C1 segment of cervical spinal cord (tissue), 14 donors: ENCODE measurements around the gene EPM2AIP1.
A peak's percentile ranks its signal among the peaks of the same experiment; 100 is the strongest.
"Not testable (repeated sequence)": the region's sequence is repeated elsewhere in the genome, so short reads cannot be mapped to it uniquely, and the experiment has no call there.

Experiments used
- DNase-seq, 14 donors: peaks; one replicate each; lab custom pipeline; 2025; lab: John Stamatoyannopoulos, UW

EPM2AIP1 gene

DNA sequence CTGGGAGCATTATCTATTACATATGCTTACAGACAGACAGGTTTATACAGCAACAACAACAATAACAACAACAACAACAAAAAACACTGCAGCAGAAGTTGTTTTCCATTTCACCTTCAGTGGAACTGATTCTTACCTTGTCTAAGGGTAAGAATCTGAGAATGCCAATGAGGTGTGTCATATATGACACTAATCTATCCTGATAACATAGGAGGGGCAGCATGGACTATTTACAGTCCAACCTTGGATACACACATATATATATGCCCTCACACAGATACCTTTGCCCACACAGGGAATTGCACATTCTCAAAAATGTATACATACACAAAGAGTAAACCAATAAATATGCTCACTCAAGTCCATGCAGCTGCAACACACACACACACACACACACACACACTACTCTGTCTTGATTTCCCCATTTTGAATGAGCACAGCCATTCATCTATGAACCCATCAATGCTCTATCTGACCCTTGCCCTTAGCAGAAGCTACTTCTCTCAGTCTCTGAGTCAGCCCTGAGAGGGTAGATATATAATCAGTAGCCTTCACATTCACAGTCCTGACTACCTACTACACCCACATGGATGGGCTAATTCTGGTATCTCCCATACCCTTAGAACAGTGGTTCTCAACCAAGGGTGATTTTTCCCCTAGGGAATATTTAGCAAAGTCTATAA, 38.3 kb downstream of the EPM2AIP1 start:
- no peak for DNase-seq

DNA sequence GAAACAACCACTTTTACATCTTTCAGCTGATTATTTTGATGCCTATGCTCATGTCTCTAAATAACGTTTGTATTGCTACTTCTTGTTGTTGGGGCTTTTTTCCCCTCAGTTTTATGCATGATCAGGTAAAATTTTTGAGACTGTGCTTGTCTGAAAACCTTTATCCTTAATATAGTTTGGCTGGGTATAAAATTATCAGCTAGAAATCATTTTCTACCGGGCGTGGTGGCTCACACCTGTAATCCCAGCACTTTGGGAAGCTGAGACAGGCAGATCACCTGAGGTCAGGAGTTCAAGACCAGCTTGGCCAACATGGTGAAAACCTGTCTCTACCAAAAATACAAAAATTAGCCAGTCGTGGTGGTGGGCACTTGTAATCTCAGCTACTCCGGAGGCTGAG, 45.1 kb downstream of the EPM2AIP1 start:
- not testable (repeated sequence) for DNase-seq

DNA sequence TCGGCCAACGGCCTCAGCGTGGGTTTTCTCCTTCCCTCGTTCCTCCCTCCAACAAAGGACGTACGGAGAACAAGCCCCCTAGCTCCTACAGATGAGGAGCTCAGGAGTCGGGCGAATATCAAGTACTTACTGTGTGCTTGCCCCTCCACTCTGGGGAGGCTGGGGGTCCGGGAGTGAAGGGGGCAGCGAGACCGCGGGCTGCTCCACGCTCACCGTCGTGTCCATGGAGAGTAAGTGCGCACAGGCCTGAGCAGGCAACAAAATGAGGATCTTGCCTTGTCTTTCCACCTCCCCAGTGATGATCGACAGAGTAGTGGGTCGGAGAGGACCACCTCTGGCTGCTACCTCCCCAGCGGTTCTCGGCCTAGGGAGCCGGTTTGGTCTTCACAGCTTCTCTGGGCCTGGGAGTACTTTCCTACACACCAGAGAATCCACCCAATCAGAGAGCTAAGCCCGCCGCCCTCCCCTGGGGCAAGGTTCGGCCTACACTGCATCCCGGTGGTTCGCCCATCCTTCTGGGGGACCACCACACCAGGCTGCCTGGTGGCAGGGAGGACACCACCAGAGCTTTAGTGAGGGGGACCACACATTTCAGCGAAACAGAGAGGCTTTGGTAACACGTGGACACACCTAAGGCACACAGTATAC, 47.5 kb downstream of the EPM2AIP1 start:
- no peak for DNase-seq

DNA sequence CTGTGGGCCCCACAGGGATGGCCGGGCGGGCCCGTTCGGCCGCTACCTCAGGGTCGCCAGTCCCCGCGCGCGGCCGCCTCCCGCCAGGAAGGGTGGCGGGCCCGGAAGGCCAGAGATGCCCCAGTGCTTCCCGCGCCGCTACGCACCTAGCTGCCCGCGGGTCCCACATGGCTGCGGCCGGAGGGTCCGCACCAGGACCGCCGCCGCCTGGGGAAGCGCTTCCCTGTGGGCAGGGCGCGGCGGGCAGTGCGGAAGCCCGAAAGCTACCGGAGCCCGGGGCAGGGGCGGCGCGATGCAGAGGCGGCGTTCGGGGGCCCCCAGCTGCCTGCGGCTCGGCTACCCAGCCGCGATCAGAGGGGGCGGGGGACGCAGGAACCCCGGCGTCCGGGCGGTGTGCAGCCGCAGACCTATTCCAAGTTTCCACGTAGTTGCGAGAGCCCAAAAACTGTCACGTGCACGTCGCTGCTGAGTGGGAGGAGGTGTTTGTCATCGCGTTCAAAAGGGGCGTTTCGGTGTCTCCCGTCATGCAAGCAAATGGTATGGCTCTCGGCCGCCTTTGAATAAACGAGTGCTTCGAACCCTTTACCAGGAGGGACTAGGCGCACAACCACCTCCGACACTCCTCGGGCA, 48.2 kb downstream of the EPM2AIP1 start, which contains the start of gene TRANK1:
TSS of gene TRANK1 (minus strand) at position 414 of the 630 bp plus-strand sequence. CDS start at position 169, 245 bp downstream.
- peak in 9 of 14 donors; percentile 2 to 61 (median 30) for DNase-seq

DNA sequence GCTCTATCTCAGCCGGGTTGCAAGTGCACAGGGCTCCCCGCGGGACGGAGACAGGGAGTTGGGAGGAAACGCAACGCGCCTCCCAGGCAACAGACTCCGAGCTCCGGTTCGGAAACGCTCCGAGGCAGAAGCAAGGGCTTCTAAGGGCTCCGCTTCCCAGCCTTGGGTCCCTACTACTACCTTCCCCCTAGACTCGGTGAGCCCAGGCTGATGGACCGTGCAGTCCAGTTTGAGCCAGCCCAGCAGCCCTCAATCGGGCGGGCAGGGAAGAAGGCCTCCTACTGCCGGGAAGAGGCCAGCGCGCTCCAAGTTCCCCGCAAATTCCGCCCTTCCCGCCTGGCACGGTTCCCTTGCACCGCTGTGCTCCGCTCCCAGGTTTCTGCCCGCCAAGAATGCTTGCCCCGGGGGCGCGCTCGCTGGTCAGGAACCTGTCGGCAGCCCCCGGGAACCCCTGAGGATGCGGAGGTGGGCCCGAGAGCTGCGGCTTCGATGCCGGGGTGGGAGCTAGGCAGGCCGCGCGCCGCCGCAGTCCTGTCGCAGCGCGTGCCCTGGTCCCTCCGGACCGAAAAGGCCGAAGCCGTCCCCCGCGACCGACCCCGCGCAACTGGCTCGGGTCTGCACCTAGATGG, 48.8 kb downstream of the EPM2AIP1 start:
- peak; percentile 3 to 78 (median 38) for DNase-seq

DNA sequence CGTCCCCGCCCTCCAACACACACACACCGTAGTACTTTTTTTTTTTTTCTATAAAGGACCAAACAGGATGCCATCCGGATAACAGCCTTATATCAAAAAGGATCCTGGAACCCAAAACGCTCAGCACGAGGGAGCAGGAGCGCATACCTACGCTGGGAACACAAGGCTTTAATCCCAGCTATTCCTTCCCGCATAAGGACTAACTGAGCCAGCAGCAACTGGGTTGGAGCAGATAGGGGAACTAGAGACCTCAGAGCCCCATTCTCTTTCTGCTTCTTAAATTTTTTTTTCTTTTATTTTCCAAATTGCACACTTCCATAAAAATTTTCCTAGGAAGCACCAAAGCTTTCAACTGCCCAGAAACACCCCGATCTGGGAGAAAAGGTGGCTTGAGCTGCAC, 49.3 kb downstream of the EPM2AIP1 start:
- peak in 1 of 14 donors; percentile 34 for DNase-seq

DNA sequence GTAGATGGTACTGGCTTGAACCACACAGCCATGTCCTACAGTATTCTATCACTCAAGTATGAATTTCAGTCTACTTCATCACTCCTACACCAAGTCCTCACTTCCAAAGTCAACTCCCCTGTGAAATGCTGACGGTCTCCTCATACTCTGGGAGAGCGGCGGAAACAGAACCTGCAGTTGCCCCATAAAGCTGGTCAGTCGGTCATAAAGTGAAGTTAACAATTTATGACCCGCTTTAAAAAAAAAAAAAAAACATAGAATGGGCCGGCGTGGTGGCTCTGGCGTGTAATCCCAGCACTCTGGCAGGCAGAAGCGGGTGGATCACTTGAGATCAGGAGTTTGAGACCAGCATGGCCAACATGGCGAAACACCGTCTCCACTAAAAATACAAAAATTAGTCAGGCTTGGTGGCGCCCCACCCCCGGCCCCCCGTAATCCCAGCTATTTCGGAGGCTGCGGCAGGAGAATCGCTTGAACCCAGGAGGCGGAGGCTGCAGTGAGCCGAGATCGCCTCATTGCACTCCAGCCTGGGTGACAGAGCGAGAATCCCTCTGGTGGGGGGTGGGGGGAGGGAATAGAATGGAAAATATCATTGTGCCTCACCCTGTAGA, 50.2 kb downstream of the EPM2AIP1 start:
- DNase-seq = no peak

DNA sequence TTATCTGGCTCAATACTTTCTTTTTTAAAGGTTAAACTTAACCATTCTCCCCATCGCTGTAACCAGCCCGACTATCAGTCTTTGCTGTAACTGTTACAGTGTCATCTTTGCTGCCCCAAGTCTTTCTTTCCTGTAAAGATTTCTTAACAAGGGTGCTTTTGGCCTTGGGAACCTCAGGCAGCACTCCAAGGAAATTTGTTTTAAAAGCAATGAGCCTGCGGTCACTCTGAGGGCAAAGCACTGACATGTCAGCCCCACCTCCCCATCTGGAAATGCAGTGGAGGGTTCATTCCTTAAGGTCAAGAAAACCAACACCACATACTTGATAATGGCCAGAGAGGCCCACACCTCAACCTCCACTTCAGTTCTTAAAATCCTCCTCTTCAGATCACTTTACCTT, 51.3 kb downstream of the EPM2AIP1 start:
- DNase-seq = no peak

DNA sequence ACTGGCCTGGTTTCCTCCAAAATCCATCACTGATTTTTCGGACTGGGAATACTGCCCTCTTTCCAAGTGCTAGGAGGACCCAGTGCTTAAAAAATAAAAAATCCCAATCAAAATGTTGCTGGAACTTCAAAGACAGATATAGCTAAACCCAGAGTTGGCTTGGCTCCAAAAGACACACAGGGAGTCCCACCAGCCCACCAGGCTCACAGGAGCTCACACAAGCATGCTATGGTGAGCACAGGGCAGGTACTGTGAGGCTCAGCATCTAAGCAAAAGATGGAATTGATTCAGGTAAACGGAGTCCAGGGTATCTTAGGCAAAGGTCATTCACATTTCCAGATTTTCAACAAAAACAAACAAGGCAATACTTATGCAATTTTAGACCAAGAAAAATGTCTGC, 51.8 kb downstream of the EPM2AIP1 start:
- DNase-seq = no peak

DNA sequence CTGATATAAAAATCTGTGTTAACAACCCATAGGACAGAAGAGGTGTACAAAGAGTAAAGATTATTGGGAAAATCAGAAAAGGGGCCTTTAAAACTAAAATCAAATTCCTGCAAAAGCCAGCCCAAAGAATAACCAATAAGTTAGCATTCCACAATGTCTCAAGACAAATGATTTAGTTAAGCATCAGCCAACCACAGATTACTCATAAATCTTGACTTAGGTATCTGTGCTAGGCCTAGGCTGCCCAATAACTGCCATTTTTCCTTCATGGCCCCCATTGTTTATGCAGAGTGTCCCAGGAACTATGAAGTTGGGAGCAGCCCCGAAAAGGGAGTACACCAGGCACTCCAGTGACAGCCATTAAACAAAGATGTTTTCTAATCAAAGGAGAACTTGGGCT, 55.4 kb downstream of the EPM2AIP1 start:
- no peak for DNase-seq
